HEK293T (cell line): ENCODE data around the gene TYRO3.

ENCODE experiments used
- ARNT ChIP-seq: fragments of 450-650 bp; IDR thresholded peaks from 2 replicates; pipeline ENCODE4 v1.6.1; 2017; ENCODE audit warnings: mild to moderate bottlenecking
- FOXA1 ChIP-seq: fragments of 450-650 bp; IDR thresholded peaks from 2 replicates; pipeline ENCODE4 v1.6.1; 2016; ENCODE audit warnings: mild to moderate bottlenecking
- SUZ12 ChIP-seq: fragments of 450-650 bp; IDR thresholded peaks from 2 replicates; pipeline ENCODE4 v1.6.1; 2016; ENCODE audit warnings: mild to moderate bottlenecking

GRCh38 chr15:41605566-41605965 lies 46.6 kb downstream of the TYRO3 start:
- TF ChIP-seq FOXA1: no peak
- no peak for TF ChIP-seq SUZ12
- TF ChIP-seq ARNT: no peak
